Endothelial cell of umbilical vein (primary cell): ENCODE measurements around the gene AGO4. TPM values are rescaled to one million over a fixed set of nuclear protein-coding genes. Genes with fewer than 3 reads are reported as not detected.

Experiments used
- BruUV-seq: library from RNA; stranded (reverse); fragments of 400-500 nt; replicated peaks from 2 replicates; lab custom pipeline; 2021; lab: Mats Ljungman, UMichigan
- CTCF ChIA-PET: fragments of 300-600, 350-600 bp; sonication (Branson Sonifier 250); formaldehyde crosslinking; loops from one replicate; lab custom pipeline; 2021; ENCODE audit warnings: antibody characterized with exemption, inconsistent platforms; lab: Charles Lee
- POLR2A ChIA-PET: fragments of 300-600, 350-600 bp; sonication (Branson Sonifier 250); formaldehyde crosslinking; loops from one replicate; lab custom pipeline; 2021; ENCODE audit warnings: antibody characterized with exemption, inconsistent platforms; lab: Charles Lee
- DNase-seq: peaks from one replicate; pipeline ENCODE4 v3.0.0-alpha.2; 2011; ENCODE audit warnings: low read depth, low spot score
- FAIRE-seq: peaks from 2 replicates; lab custom pipeline; 2011; peaks lifted over from hg19 to GRCh38; lab: Jason Lieb, UNC
- H2AFZ ChIP-seq: 2 replicates; pipeline ENCODE4 v1.6.0; 2012; ENCODE audit warnings: low read depth, low read length, control low read depth, inconsistent platforms
- H3K27ac ChIP-seq: 2 replicates; pipeline ENCODE4 v1.5.1; 2011; ENCODE audit warnings: low read depth, mild to moderate bottlenecking, control low read depth, low read length, moderate library complexity; ENCODE audit not compliant: insufficient read depth
- H3K27me3 ChIP-seq, 2 experiments: 2 replicates each; pipeline versions ENCODE4 v1.6.0 to v1.6.1; 2011; ENCODE audit warnings: low read length in 2 of 2, mixed read lengths in 1 of 2; ENCODE audit not compliant: control insufficient read depth in 2 of 2, insufficient read depth in 2 of 2
- H3K36me3 ChIP-seq, 2 experiments: 2 replicates in 1 of 2; 3 replicates in 1 of 2; pipeline ENCODE4 v1.5.1; 2011; ENCODE audit warnings: low read length in 2 of 2, mild to moderate bottlenecking in 1 of 2, moderate library complexity in 1 of 2; ENCODE audit not compliant: control insufficient read depth in 2 of 2, insufficient read depth in 2 of 2; ENCODE audit errors: extremely low read depth in 1 of 2
- H3K4me1 ChIP-seq: 3 replicates; pipeline ENCODE4 v1.5.1; 2011; ENCODE audit warnings: mild to moderate bottlenecking, low read length; ENCODE audit not compliant: control insufficient read depth, insufficient read depth; ENCODE audit errors: extremely low read depth
- H3K4me2 ChIP-seq: 2 replicates; pipeline ENCODE4 v1.6.1; 2011; ENCODE audit warnings: low read length, control low read depth, mixed read lengths; ENCODE audit not compliant: insufficient read depth
- H3K4me3 ChIP-seq, 3 experiments: fragments of 200-600 bp in 1 of 3; sonication (generic), shearing (Covaris generic) in 1 of 3; replicated peaks in 1 of 3; 2 replicates each; pipeline ENCODE4 v1.5.1; 2011 to 2016; ENCODE audit warnings: control low read depth in 3 of 3, low read length in 3 of 3, mild to moderate bottlenecking in 2 of 3, inconsistent platforms in 1 of 3, low read depth in 1 of 3, moderate library complexity in 1 of 3; ENCODE audit not compliant: insufficient read depth in 1 of 3
- H3K79me2 ChIP-seq: 2 replicates; pipeline ENCODE4 v1.6.0; 2012; ENCODE audit warnings: low read length, inconsistent platforms; ENCODE audit not compliant: control insufficient read depth, insufficient read depth
- H3K9ac ChIP-seq: replicated peaks from 2 replicates; pipeline ENCODE3; 2011; ENCODE audit warnings: low read length, control low read depth; ENCODE audit not compliant: insufficient read depth; ENCODE audit errors: extremely low read depth
- H3K9me1 ChIP-seq: replicated peaks from 3 replicates; pipeline ENCODE4 v1.6.0; 2011; ENCODE audit warnings: mild to moderate bottlenecking, low read length; ENCODE audit not compliant: control insufficient read depth, insufficient read depth; ENCODE audit errors: extremely low read depth
- H3K9me3 ChIP-seq: replicated peaks from 2 replicates; pipeline ENCODE4 v1.5.1; 2012; ENCODE audit warnings: low read length, inconsistent platforms; ENCODE audit not compliant: control insufficient read depth, insufficient read depth
- H4K20me1 ChIP-seq: replicated peaks from 2 replicates; pipeline ENCODE3; 2011; ENCODE audit warnings: mild to moderate bottlenecking, low read length; ENCODE audit not compliant: control insufficient read depth, insufficient read depth; ENCODE audit errors: extremely low read depth
- CTCF ChIP-seq, 2 donors: IDR thresholded peaks; 1 replicate in 1 of 2; 2 replicates in 1 of 2; pipeline ENCODE4 v1.5.1; 2011; ENCODE audit warnings: low read length in 2 of 2, mild to moderate bottlenecking in 2 of 2, moderate library complexity in 2 of 2, control low read depth in 1 of 2, inconsistent platforms in 1 of 2, low read depth in 1 of 2; ENCODE audit not compliant: insufficient read depth in 1 of 2; ENCODE audit errors: extremely low read depth in 1 of 2
- JUN ChIP-seq: IDR thresholded peaks from 2 replicates; pipeline ENCODE4 v1.6.1; 2011; ENCODE audit warnings: borderline replicate concordance, low read depth; ENCODE audit not compliant: insufficient read length, insufficient read depth
- POLR2A ChIP-seq: IDR thresholded peaks from 2 replicates; pipeline ENCODE4 v1.6.1; 2012; ENCODE audit warnings: low read depth, mild to moderate bottlenecking, control low read depth, low read length
- POLR2AphosphoS5 ChIP-seq: IDR thresholded peaks from 2 replicates; pipeline ENCODE4 v1.6.1; 2012; ENCODE audit warnings: low read depth, mild to moderate bottlenecking, control low read depth, low read length, moderate library complexity; ENCODE audit not compliant: insufficient read depth
- dilution Hi-C: fragments of 300-500 bp; cut with MboI; formaldehyde crosslinking; loops from one replicate; pipeline ENCODE4 v1.15.0; 2019; ENCODE audit warnings: low sequenced_read_pairs; ENCODE audit not compliant: extremely low pct_ligation_motif_present
- intact Hi-C: fragments of 100-400 bp; cut with micrococcal nuclease; formaldehyde crosslinking; loops from one replicate; pipeline ENCODE4 v1.10.0; 2022
- polyA plus RNA-seq, 4 experiments: library from polyadenylated mRNA; depleted of rRNA in 3 of 4; stranded (reverse) in 3 of 4; unstranded in 1 of 4; fragments of >200 nt; gene quantifications; 2 replicates each; pipeline versions ENCODE4 v1.2.1 to v1.2.3, GENCODE V29; 2011 to 2012; ENCODE audit warnings: missing spikeins in 1 of 4
- total RNA-seq: library from RNA; stranded (reverse); gene quantifications from 2 replicates; pipeline ENCODE4 v1.2.3, GENCODE V29; 2021

AGO4 gene
- total and polyA plus RNA-seq, 2 donors (not counting 3 experiments of a cell fraction or from before 2014, with no cell fraction given) = 11.1 to 19.8 TPM

- TF ChIP-seq POLR2AphosphoS5 (peak; percentile 72), JUN (no peak), CTCF (IDR thresholded peaks at IDR 0.05; ENCODE audit: extremely low read depth in 1 of 2, insufficient read depth in 1 of 2, low read depth in 1 of 2, low read length in 2 of 2) (peak in 1 of 2 donors; percentile 26), POLR2A (peak; percentile 88)
- Histone ChIP-seq H3K4me2 (peak overlapping the region; percentile 91), H4K20me1 (no peaks in the 10 kb centered on the region), H3K27me3 (no peaks in the 10 kb centered on the region), H2AFZ (peak overlapping the region; percentile 68), H3K4me1 (peaks cover 6% of the 10 kb centered on the region), H3K36me3 (no peaks in the 10 kb centered on the region), H3K4me3 (peak overlapping the region; percentile 39 to 71 (median 51)), H3K9me1 (no peaks in the 10 kb centered on the region), H3K27ac (peak overlapping the region; percentile 76), H3K9ac (peak overlapping the region; percentile 71), H3K9me3 (no peaks in the 10 kb centered on the region), H3K79me2 (peaks cover 21% of the 10 kb centered on the region)
- TSS peak; percentile 33 for BruUV-seq
- intact Hi-C loops = loop anchor here (1.0 to 2.0 kb wide), 3 partner anchors 128 to 910 kb away; partner anchors contain the start of genes PSMB2, SMIM12 and TFAP2E
- FAIRE-seq (peak; percentile 71), DNase-seq (peak; percentile 91)
- ChIA-PET POLR2A (interaction anchor here (0.6 to 1.3 kb wide), 4 partner anchors 22 to 909 kb away, joined by 3 to 6 read pairs (median 3); partner anchors contain the start of gene SMIM12), CTCF (interaction anchor here (0.7 to 4.5 kb wide), 19 partner anchors 8 to 567 kb away, joined by 3 to 38 read pairs (median 4); no protein-coding TSS in a partner anchor)
- dilution Hi-C loops = no loop called here
Measured at GRCh38 chr1:35769188-35769758, 38.5 kb upstream of the AGO4 start.
